ENCODE results near the gene TRIM27.

DNA sequence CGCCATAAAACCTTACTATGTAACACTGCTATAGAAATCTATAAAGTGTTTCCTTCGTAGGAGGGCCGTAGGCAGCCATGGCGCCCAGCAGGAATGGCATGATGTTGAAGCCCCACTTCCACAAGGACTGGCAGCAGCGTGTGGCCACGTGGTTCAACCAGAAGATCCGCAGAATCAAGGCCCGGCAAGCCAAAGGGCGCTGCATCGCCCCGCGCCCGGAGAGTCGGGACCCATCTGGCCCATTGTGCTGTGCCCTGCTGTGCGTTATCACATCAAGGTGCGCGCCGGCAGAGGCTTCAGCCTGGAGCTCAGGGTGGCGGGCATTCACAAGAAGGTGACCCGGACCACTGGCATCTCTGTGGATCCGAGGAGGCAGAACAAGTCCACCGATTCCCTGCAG is 62.4 kb downstream of the TRIM27 start:
- TF ChIP-seq POLR2A (IDR thresholded peaks at IDR 0.05), result no peak
- TF ChIP-seq, protein P1, sequence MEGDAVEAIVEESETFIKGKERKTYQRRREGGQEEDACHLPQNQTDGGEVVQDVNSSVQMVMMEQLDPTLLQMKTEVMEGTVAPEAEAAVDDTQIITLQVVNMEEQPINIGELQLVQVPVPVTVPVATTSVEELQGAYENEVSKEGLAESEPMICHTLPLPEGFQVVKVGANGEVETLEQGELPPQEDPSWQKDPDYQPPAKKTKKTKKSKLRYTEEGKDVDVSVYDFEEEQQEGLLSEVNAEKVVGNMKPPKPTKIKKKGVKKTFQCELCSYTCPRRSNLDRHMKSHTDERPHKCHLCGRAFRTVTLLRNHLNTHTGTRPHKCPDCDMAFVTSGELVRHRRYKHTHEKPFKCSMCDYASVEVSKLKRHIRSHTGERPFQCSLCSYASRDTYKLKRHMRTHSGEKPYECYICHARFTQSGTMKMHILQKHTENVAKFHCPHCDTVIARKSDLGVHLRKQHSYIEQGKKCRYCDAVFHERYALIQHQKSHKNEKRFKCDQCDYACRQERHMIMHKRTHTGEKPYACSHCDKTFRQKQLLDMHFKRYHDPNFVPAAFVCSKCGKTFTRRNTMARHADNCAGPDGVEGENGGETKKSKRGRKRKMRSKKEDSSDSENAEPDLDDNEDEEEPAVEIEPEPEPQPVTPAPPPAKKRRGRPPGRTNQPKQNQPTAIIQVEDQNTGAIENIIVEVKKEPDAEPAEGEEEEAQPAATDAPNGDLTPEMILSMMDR (IDR thresholded peaks at IDR 0.05), result no peak
